Lower leg skin (tissue), 3 donors: ENCODE results near the gene TMEM115.

Experiments used
- POLR2A ChIP-seq, 2 donors: fragments of 450-650 bp; IDR thresholded peaks; one replicate each; pipeline ENCODE4 v1.6.1; 2016 to 2017; ENCODE audit warnings: antibody characterized with exemption in 2 of 2, mild to moderate bottlenecking in 1 of 2, moderate library complexity in 1 of 2
- TF ChIP-seq, protein P1 (sequence below), 3 donors: fragments of 450-650 bp; IDR thresholded peaks; one replicate each; pipeline ENCODE4 v1.5.1; 2016; ENCODE audit warnings: antibody characterized with exemption in 3 of 3, mild to moderate bottlenecking in 3 of 3, moderate library complexity in 2 of 3

DNA sequence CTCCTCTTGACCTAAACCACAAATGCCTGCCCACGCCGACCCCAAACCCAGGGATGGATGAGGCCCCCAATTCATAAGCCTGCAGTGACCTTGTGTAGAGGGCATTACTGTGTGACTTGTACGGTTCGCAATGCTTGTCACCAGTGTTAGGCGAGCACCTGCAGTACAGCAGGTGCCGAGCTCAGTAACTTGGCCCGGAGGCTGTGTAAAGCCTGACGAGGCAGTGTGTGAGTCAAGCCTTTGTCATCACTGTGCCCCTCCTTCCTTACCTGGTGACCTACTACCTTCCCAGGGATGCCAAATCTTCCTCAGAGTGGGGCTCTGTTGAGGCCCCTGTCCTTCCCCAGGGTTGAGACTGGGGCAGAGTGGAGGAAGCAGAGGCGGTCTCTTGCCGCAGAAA lies 37.2 kb upstream of the TMEM115 start:
- no peak for TF ChIP-seq POLR2A (IDR thresholded peaks at IDR 0.05)
- TF ChIP-seq, protein P1, sequence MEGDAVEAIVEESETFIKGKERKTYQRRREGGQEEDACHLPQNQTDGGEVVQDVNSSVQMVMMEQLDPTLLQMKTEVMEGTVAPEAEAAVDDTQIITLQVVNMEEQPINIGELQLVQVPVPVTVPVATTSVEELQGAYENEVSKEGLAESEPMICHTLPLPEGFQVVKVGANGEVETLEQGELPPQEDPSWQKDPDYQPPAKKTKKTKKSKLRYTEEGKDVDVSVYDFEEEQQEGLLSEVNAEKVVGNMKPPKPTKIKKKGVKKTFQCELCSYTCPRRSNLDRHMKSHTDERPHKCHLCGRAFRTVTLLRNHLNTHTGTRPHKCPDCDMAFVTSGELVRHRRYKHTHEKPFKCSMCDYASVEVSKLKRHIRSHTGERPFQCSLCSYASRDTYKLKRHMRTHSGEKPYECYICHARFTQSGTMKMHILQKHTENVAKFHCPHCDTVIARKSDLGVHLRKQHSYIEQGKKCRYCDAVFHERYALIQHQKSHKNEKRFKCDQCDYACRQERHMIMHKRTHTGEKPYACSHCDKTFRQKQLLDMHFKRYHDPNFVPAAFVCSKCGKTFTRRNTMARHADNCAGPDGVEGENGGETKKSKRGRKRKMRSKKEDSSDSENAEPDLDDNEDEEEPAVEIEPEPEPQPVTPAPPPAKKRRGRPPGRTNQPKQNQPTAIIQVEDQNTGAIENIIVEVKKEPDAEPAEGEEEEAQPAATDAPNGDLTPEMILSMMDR (IDR thresholded peaks at IDR 0.05), result no peak
